ENCODE results near the gene DENND4B.
A peak's percentile ranks its signal among the peaks of the same experiment; 100 is the strongest.

Gene DENND4B

GRCh38 chr1:153945131-153945794 is 1.3 kb downstream of the DENND4B start:
- DNase-seq = peak; percentile 79

DNA sequence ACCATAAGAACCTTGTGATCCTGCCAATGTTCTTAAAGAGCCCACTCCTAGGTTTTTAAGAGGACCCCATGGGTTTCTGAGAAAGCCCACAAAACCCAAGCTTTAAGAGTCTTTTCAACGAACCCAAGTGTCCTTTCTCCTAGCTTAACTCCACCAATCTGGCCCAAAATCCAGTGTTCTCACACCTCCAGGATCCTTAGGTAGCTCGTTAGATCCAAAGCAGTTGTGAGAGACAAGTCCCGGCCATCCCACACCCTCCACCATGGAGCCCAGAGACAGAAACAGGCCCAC is 1.7 kb downstream of the DENND4B start:
- no peak for DNase-seq

GRCh38 chr1:153944005-153944826 is 2.3 kb downstream of the DENND4B start:
- DNase-seq = peak; percentile 32

DNA sequence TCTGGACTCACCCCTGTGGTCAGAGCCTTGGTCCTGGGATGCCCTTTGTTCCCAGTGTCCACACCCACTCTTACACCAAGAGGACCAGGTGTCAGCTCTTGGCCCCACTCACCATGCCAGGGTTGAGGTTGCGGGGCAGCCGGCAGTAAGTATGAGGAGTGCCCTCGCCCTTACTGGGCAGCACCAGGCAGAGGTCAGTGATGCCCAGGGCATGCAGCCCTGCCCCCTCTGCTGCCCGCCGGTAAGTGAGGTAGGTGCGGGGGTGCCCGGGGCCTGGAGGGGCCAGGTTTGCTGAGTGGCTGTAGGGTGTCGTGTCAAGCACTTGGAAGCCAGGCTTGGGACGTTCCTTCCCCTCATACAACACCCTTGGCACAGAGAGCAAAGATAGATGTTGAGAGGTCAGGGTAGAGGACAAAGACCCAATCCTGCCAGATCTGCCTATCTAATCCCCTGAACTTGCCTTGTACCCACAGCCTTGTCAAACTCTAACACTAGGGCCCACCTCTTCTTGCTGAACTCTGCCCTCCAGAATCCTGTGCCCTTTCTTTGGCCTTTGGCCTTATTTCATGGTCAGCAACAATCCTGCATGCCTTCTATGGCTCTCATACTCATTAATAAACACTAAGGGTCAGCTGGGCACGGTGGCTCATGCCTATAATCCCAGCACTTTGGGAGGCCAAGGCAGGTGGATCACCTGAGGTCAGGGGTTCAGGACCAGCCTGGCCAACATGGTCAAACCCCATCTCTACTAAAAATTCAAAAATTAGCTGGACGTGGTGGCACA is 3.6 kb downstream of the DENND4B start:
- DNase-seq = no peak

DNA sequence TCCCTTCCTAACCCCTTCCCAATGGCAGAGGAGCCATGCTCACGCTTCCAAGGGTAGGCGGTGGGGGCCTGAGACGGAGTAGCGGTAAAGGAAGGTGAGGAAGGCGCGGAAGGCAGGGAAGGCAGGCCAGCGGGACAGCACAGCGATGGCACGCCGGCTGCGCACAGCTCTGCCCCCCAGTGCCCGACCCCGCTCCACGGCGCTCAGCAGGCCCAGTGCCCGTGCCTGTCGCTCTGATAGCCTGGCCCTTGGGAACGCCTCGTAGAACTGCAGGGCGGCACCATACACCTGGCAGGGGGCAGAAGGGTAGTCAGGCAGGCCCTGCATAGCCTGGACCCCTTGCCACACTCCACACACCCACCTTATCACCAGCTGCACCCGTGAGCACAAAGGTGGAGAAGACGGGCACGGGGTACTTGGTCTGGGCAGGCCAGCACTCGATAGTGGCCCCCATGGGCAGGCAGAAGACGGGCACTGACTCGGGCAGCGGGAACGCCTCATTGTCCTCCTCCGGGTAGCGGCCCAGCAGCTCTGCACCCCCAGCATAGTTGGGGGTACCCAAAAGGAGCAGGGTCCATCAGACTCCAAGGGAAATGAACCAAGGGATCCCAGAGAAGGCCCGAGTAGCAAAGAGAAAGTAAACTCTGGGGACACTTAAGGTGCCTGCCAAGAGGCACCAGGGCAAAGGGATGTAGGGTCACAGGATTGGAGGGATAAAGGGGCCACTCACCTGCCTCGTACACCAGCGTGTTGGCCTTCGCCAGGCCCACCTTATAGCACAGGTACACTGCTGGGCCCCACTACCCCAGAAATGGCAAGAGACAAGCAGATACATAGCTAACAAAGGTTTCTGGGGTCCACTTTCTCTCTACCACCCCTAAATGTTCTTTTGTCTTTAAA is 4.4 kb downstream of the DENND4B start:
- no peak for DNase-seq

GRCh38 chr1:153940756-153941155 is 5.8 kb downstream of the DENND4B start:
- no peak for DNase-seq

- no peak for DNase-seq
Measured at GRCh38 chr1:153939476-153939875, 7.0 kb downstream of the DENND4B start.

DNA sequence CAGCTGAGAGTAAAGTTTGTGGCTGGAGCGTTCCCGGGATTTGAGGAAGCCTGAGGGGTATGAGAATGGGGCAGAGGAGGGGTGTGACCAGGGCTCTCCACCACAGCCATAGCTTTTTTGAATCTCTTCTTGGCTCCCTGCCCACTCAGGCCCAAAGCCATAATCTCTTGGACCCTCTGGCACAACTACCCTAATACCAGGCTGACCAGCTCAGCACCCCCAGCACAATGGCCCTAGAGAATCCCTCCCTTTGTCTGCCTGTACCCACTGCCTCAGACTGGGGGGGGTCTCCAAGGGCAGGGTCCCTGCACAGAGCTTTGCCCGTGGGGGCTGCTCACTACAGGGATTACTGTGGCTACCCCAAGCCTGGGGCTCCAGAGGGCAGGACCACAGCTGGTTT is 7.5 kb downstream of the DENND4B start:
- no peak for DNase-seq

DNA sequence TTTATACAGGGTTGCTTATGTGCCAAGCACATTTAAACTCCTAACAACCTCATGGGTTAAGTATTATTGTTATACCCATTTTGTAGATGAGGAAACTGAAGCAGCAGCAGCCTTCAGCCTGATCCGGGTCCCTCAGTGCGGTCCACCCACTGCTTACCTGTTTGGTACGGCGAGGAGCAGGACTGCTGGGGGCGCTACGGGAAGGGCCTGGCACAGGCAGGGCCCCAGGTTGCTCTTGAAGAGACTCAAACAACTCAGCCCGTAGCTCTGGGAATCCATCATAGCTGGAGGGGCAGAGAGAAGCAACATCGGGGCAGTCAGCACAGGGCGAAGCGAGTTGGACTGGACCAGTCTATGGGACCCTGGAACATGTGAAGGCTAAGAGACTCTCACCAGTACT is 9.2 kb downstream of the DENND4B start:
- DNase-seq = no peak

DNA sequence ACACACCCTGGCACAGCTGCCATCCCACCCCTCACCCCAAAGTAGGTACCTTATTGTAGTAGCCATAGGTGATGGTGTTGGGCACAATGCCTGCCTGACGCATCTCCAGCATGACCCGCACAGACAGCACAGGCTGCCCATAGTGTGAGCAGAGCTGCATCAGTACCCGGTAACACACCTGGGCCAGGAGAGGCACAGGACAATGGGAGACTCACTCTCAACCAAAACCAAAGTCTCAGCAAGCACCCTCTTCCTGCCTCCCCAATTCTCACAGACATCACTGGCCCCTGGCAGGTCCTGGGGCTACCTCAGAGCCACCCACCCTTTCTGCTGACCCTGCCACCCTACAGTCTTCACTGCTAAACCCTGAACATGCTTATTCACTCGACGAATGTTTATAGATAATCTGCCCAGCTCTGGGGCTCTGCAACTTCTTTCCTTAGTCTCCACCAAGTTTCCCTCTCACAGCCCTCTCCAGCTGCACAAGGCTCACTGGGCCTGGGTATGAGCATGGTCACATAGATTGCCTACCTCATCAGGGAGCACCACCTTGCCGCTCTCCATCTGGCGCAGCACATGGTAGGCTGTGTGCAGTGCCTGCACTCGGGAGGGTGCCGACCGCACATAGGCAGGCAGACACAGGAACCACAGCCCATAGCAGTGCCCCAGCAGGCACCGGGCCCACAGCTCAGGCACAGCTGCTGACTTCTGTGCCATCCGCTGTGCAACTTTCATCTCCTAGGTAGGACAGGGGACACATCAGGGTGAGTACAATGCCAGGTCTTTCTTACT is 10.3 kb downstream of the DENND4B start:
- no peak for DNase-seq

GRCh38 chr1:153934746-153935145 is 11.8 kb downstream of the DENND4B start:
- no peak for DNase-seq

GRCh38 chr1:153933955-153934354 is 12.6 kb downstream of the DENND4B start:
- DNase-seq = no peak

- no peak for DNase-seq
Measured at GRCh38 chr1:153933430-153933829, 13.1 kb downstream of the DENND4B start.

DNA sequence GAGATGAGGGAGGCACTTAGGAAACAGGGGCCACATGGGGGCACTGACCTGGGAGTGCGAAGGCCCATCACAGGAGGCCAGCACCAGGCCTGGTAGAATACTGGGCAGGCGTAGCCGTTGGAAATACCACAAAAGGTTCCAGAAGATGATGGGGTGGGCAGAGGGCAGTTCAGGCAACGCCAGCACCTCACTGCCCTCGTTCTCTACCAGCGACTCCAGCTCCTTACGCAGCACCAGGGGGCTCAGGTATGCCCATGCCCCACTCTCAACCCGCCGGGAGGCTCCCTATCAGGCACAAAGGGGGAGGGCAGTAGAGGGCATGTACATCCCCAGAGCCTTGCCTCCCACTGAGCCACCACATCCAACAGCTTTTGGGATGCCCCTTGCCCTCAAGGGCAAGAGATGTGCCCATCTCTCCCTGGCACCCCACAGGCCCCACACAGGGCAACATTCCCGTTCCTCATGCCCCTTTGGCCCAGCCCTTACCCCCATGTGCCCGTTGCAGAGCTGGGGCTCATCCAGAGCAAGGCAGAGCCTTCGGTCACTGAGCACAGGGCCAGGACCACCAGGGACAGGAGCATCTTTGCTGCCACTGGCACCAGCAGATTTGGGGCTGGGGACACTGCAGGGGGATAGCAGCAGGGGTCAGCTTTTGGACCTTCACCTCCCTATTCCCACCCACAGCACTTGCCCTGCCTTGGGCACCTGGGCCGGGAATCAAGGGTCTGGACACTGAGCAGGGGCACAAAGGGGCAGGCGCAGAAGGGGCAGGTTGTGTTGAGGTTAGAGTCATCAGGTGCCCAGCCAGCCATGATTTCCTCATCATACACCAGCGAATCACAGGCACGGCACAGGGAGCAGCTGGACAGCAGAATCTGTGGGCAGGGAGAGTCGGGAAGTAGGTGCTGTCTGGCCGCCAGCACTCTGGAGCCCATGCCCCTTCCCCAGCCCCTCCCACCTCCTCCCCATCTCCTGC is 14.1 kb downstream of the DENND4B start:
- DNase-seq = no peak

GRCh38 chr1:153929981-153930948 is 16.3 kb downstream of the DENND4B start:
- no peak for DNase-seq

- no peak for DNase-seq
Measured at GRCh38 chr1:153929426-153929825, 17.1 kb downstream of the DENND4B start.

DNA sequence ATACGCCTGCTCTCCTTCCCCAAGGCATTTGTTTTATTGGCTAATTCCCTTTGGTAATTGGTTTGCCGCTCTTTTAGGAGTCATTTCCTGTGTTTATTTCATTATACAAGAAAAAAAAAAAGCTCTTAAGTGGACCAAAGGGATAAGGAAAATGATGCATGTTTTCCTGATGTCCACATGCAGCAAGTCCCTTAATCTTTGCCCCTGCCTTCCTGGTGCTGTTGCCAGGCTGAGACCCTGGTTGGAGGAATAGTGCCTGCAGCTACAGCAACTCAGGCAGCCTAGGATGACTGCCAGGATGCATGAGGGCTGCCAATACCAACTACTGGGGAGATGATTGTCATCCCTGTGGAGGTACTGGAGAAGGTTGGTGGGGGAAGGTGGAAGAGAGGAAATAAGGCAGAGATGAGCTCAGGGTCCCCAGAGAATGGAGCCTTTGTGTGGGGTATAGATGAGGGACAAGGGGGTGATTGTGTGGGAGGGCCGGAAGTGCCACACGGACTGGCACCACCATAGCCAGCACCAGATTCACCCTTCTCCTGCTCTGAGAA is 17.7 kb downstream of the DENND4B start:
- no peak for DNase-seq

- no peak for DNase-seq
Measured at GRCh38 chr1:153928245-153928644, 18.3 kb downstream of the DENND4B start.

- no peak for DNase-seq
Measured at GRCh38 chr1:153926405-153926804, 20.1 kb downstream of the DENND4B start.
